NT2/D1 (cell line): ENCODE measurements around the gene ZIM2.

ENCODE experiments used
- SUZ12 ChIP-seq: IDR thresholded peaks from 2 replicates; pipeline ENCODE4 v1.6.1; 2011; ENCODE audit not compliant: insufficient read length, insufficient read depth; ENCODE audit errors: extremely low read depth
- YY1 ChIP-seq: IDR thresholded peaks from 2 replicates; pipeline ENCODE4 v1.6.1; 2011; ENCODE audit not compliant: insufficient read length, insufficient read depth
- ZNF274 ChIP-seq: IDR thresholded peaks from 2 replicates; pipeline ENCODE4 v1.6.1; 2011; ENCODE audit warnings: mild to moderate bottlenecking, low read depth, low read length

- TF ChIP-seq ZNF274: no peak
- TF ChIP-seq SUZ12: no peak
- no peak for TF ChIP-seq YY1
Measured at GRCh38 chr19:56725829-56726424, 114.6 kb downstream of the ZIM2 start.
